22Rv1 (cell line): Measurements from ENCODE around the gene PCSK5.

ENCODE experiments used
- H3K27ac ChIP-seq: fragments of 450-650 bp; 2 replicates; pipeline ENCODE4 v1.5.1; 2017
- ZFX ChIP-seq: fragments of 450-650 bp; IDR thresholded peaks from 2 replicates; pipeline ENCODE4 v1.6.1; 2017; ENCODE audit warnings: antibody characterized with exemption, borderline replicate concordance
- TF ChIP-seq, protein P1 (sequence below): fragments of 450-650 bp; IDR thresholded peaks from 2 replicates; pipeline ENCODE4 v1.5.1; 2017; ENCODE audit warnings: mild to moderate bottlenecking

Gene PCSK5

DNA sequence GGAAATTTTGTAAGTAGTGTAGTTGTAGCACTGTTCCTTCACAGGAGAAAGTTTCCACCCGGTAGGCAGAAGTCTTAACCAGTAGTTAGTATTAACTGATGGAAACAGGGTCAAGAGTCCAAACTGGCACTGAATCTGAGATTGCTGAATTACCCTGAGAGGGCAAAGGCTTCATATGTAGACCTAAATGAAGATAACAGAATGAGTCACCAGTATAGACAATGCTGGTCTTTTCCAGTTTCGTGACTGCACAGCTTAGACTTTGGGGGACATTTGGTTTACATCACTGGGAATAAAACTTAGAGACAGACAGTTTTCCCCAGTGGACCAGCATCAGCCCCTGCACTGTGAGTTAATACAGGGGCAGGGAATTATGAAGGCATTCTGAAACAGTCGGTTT lies 60.5 kb downstream of the PCSK5 start:
- H3K27ac ChIP-seq = no peak overlapping the region
- TF ChIP-seq, protein P1, sequence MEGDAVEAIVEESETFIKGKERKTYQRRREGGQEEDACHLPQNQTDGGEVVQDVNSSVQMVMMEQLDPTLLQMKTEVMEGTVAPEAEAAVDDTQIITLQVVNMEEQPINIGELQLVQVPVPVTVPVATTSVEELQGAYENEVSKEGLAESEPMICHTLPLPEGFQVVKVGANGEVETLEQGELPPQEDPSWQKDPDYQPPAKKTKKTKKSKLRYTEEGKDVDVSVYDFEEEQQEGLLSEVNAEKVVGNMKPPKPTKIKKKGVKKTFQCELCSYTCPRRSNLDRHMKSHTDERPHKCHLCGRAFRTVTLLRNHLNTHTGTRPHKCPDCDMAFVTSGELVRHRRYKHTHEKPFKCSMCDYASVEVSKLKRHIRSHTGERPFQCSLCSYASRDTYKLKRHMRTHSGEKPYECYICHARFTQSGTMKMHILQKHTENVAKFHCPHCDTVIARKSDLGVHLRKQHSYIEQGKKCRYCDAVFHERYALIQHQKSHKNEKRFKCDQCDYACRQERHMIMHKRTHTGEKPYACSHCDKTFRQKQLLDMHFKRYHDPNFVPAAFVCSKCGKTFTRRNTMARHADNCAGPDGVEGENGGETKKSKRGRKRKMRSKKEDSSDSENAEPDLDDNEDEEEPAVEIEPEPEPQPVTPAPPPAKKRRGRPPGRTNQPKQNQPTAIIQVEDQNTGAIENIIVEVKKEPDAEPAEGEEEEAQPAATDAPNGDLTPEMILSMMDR = no peak
- TF ChIP-seq ZFX = no peak

DNA sequence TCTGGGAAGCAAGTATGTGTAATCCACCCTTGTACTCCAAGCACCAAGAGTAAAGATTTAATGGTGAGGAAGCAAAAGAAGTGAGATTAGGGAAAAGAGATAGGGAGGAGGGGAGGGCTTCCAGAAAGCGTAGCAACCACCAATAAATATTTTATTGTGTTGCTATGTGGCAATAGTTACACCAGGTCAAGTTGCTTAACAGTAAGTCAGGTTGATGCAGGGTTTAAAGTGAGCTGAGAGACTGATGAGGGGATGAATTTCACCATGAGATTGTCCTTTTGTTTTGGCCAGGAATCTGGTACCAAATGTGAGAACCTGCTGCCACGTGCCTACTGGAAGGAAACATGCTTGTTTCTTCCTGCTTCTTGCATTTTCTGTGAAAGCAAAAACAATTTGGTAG lies 62.7 kb downstream of the PCSK5 start:
- TF ChIP-seq, protein P1 = no peak
- no peak for TF ChIP-seq ZFX
- H3K27ac ChIP-seq = no peak overlapping the region

DNA sequence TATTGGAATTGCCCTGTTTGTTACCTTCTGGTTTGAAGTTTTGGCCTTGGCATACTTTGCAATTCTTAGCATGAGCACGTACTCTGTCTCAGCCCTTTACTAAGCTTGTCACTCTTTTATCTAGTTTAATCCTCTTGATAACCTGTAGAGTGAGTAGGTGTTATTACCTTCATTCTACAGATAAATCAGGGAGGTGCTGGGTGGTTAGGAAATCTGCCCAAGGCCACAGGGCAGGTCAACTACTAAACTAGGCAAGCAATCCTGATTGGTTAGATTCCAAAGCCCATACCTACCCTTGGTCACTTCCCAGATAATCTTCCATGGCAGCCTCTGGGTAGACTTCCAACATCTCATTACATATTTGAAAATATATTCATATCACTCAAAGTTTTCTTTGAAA lies 65.7 kb downstream of the PCSK5 start:
- TF ChIP-seq, protein P1 = no peak

DNA sequence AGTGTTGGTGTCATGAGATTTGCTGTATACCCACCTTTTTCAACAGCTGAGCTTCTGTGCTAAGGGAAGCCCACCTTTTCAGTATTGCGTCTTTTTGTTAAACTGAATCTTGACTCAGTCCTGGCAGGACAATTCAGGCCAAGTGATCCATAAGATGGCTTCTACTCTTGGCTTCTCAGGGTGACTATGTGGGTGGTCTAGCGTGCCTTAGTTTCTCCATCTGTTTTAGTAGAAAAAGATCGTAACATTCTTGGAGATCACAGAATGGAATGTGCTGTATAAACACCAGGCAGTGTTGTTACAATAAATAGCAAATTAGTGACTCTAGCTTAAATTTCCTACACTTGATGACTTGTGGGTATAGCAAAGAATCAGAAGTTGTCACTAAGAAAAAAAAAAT lies 66.6 kb downstream of the PCSK5 start:
- no peak overlapping the region for H3K27ac ChIP-seq
- TF ChIP-seq, protein P1 = no peak
- no peak for TF ChIP-seq ZFX

More for the DNA sequence above, 65.7 kb downstream of the PCSK5 start:
- H3K27ac ChIP-seq = no peak overlapping the region

DNA sequence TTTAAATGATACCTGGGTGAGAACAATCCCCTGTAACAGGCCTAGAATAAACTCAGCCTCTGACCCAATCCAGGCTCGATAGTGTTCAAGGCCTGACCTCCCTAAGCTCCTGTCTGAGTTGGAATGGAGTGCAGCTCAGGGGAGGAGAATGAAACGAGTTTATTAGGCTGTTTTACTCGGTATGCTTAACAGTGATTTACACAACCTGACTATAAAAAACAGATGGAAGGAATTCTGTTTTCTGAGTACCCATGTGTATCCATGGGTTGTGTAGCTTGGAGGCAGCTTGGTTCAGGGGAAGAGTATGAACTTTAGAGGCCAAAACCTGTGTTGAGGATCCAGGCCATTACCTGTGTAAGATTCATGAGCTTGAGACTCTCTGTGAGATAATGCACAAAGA lies 67.8 kb downstream of the PCSK5 start:
- no peak overlapping the region for H3K27ac ChIP-seq
- TF ChIP-seq, protein P1 = no peak
- TF ChIP-seq ZFX = no peak

DNA sequence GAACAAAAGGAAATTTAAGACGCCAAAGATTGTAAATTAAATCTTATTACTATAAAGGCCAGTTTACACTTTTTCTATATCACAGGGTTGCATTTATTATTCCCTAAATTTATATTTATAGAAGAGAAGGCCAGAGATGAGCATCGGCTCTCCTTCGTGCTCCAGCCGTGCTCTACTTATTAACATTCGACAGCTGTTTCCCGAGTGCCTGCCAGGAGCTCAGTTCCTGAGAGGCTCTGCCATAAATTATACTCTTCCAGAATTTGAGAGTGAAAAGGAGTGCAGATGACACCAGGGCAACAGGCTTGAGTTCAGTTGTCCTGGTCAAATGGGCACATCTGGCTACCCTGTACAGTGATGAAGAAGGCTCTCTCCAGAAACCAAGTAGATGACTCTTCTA lies 70.1 kb downstream of the PCSK5 start:
- no peak overlapping the region for H3K27ac ChIP-seq
- TF ChIP-seq, protein P1 = no peak
- no peak for TF ChIP-seq ZFX

DNA sequence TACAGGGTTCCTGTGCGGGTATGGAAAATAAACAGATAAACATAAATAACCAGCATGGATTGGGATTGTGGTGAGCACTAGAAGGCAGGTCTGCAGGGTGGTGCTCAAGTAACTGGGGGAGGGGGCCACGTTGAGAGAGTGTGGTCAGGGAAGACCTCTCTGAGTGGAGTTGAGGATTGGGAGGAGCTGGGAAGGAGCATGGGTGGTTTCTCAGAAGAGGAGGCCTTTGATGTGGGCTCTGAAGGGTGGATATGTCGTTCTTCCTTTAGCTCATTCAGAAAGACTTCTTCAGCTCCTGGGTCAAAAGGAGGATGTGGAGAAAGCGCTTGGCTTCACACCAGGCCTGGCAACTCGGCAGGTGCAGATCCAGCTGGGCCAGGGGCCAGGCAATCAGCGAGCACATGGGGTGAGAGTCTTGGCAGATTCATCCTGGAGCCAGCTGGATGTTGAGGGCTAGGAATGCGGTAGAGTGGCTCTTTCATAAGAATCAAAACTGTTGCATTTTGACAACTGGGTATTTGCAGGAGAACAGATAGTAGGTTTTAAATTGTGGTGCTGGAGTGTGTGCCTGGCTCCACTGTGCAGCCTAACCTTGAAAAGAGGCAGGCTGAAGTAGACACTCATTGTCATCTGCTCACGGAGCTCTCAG lies 71.7 kb downstream of the PCSK5 start:
- H3K27ac ChIP-seq = no peak overlapping the region
- TF ChIP-seq ZFX = no peak
- TF ChIP-seq, protein P1 = no peak
